Panc1 (cell line): ENCODE results near the gene ADAMTS9.

ENCODE experiments used
- CTCF ChIP-seq: fragments of 450-650 bp; IDR thresholded peaks from 2 replicates; pipeline ENCODE4 v1.5.1; 2017; ENCODE audit warnings: mild to moderate bottlenecking
- POLR2AphosphoS5 ChIP-seq: IDR thresholded peaks from 2 replicates; pipeline ENCODE4 v1.6.1; 2012; ENCODE audit warnings: mild to moderate bottlenecking, low read depth, low read length, moderate library complexity
- SIN3A ChIP-seq: IDR thresholded peaks from 2 replicates; pipeline ENCODE4 v1.6.1; 2012; ENCODE audit warnings: low read depth, mild to moderate bottlenecking, low read length, moderate library complexity, borderline replicate concordance; ENCODE audit not compliant: insufficient read depth
- TCF7L2 ChIP-seq: IDR thresholded peaks from 2 replicates; pipeline ENCODE4 v1.6.1; 2011; ENCODE audit warnings: mild to moderate bottlenecking, low read depth, low read length, inconsistent platforms
- TF ChIP-seq, protein P1 (sequence below), 2 experiments: IDR thresholded peaks; 2 replicates each; pipeline ENCODE4 v1.6.1; 2011 to 2012; ENCODE audit warnings: low read depth in 2 of 2, control low read depth in 1 of 2, low read length in 1 of 2, mild to moderate bottlenecking in 1 of 2, moderate library complexity in 1 of 2; ENCODE audit not compliant: insufficient read depth in 1 of 2

DNA sequence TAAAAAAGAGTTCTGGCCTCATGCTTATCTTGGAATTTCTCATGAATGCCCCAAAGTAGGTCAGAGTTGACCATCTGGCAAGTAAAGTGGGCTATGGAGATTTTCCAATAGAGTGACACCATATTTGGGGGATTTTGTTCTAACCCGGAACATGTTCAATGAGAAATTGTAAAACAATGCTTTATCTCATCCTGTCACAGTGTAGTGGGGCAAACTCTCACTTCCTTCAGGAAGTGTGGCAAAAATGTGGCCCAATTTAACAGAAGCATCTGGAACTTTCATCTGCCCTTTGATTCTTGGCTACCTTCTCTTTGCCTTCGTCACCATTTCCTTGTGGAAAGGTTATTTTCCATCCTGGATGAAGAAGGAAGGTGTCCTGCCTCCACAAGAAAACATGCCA, 70.8 kb downstream of the ADAMTS9 start:
- TF ChIP-seq CTCF = no peak
- TF ChIP-seq POLR2AphosphoS5 = no peak
- no peak for TF ChIP-seq SIN3A
- no peak for TF ChIP-seq TCF7L2
- TF ChIP-seq, protein P1, sequence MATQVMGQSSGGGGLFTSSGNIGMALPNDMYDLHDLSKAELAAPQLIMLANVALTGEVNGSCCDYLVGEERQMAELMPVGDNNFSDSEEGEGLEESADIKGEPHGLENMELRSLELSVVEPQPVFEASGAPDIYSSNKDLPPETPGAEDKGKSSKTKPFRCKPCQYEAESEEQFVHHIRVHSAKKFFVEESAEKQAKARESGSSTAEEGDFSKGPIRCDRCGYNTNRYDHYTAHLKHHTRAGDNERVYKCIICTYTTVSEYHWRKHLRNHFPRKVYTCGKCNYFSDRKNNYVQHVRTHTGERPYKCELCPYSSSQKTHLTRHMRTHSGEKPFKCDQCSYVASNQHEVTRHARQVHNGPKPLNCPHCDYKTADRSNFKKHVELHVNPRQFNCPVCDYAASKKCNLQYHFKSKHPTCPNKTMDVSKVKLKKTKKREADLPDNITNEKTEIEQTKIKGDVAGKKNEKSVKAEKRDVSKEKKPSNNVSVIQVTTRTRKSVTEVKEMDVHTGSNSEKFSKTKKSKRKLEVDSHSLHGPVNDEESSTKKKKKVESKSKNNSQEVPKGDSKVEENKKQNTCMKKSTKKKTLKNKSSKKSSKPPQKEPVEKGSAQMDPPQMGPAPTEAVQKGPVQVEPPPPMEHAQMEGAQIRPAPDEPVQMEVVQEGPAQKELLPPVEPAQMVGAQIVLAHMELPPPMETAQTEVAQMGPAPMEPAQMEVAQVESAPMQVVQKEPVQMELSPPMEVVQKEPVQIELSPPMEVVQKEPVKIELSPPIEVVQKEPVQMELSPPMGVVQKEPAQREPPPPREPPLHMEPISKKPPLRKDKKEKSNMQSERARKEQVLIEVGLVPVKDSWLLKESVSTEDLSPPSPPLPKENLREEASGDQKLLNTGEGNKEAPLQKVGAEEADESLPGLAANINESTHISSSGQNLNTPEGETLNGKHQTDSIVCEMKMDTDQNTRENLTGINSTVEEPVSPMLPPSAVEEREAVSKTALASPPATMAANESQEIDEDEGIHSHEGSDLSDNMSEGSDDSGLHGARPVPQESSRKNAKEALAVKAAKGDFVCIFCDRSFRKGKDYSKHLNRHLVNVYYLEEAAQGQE (IDR thresholded peaks at IDR 0.05; ENCODE audit: insufficient read depth in 1 of 2, low read depth in 2 of 2, low read length in 1 of 2) = no peak
